Putamen (tissue), 1 donor: ENCODE data around the gene CRNKL1.
"Not testable (repeated sequence)": the region's sequence is repeated elsewhere in the genome, so short reads cannot be mapped to it uniquely, and the experiment has no call there.

Source experiments
- DNase-seq: peaks from one replicate; pipeline ENCODE4 v3.0.0-alpha.2; 2016; ENCODE audit warnings: low spot score

Gene CRNKL1

DNA sequence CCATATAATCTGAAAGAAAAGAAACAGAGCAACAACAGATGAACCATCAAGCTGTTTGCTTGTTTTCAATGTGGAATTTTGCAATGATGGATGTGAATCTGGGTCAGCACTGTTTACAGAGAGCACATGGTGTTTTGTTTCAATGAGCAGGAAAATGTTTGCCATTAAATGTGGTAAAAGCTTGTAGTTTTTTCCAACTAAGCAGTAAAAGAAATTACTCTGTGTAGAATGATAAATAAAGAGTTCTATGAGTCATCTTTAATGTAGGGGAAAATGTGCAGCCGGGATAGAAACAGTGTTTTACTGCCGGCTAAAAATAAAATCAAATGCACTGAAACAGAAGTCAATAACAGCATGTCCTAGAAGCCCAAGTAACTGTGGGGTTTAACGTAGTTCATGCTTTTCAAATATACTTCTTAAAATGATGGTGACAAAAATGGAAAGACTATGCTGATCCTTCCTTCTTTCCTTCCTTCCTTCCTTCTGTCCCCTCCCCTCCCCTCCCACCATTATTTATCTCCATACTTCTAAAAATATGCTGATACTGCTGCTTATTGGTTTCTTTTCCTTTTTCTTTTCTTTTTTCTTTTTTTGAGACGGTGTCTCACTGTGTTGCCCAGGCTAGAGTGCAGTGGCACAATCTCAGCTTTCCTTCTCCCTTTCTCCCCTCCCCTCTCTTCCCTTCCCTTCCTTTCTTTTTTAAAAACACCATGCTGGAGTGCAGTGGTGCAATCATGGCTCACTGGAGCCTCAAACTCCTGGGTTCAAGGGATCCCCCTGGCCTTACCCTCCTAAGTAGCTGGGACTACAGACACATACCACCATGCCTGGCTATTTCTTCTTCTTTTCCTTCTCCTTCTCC, 41.4 kb downstream of the CRNKL1 start:
- no peak for DNase-seq

DNA sequence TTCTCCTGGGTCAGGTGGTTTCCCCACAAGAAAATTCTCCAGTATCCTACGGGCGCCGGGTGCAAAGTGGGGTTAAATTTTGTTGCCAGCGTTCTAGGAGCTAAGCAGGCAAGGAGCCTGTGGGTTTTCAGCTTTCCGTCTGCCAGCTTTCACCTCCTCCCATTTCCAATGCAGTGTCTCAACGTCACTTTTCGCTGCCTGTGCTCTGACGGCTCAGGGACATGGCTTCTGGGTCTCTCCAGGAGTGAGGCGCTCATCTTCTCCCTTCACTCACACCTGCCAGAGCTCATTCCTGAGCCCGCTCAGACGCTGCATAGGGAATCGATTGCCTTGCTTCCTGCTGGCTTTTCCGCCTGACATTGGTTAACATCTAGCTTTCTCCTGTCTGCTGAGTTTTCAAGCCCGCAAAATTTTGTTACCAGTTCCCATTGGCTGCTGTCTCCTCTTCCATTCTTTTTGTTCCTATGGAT, 42.4 kb downstream of the CRNKL1 start:
- peak; percentile 69 for DNase-seq

DNA sequence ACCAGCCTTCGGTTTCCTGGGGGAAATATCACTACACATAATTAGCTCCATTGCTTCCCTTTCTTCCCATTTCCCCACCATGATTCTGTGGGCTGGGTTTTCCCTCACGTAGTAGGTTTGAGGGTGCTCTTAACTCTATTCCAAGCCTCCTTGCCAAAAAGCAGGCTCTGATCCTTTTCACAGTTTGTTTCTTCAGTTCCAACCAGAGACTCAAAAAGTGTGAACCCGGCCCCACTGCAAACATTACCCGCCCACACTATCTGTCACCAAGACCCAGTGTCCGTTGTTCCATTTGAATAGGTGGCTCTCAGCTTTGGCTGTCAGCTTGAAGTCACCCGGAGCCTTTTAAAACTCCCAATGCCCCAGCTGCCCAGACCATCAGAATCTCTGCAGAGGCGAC, 46.9 kb downstream of the CRNKL1 start:
- no peak for DNase-seq

- not testable (repeated sequence) for DNase-seq
These were observed 48.3 kb downstream of the CRNKL1 start for GRCh38 chr20:20003955-20004322.

GRCh38 chr20:20003031-20003954, 49.0 kb downstream of the CRNKL1 start:
- peak; percentile 81 for DNase-seq

DNA sequence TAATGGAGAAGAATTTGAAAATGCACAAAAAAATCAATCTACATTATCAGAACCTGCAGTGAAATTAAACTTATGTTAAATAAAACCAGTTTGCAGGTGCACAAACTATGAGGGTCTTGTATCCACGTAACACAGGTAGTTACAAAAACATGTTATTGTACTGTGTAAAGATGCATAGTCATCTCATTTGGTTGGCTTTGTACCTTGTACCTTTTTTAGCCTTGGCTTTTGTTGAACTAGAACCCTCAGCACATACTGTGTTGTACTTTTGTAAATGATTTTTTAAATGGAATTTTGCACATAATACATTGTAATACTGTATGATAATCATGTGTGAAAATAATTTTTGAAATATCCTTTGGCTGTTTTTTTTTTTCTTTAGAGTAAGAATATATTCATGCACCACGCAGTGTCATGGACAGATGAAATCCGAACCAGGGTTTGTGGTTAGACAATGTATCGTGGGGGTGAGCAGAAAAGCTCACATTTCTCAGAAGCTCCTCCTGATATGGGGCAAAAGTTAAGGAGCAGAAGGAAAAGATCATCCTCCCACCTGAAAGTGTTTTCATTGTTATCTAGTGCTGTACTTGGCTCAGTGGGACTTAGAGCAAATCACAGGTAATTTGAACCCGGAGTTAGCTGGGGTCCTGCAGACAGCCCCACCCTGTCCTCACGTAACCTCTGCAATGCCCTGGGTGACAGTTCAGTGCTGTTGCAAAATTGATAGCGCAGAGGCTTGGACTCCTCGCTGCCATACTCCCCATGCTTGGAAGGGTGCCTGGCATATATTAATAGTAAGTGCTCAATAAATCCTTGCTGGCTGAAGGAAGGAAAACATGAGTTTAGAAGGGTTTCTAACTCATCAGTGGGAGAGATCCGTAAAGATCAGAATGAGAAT, 49.9 kb downstream of the CRNKL1 start:
- no peak for DNase-seq

- no peak for DNase-seq
These were observed 51.9 kb downstream of the CRNKL1 start for GRCh38 chr20:20000211-20000968.

DNA sequence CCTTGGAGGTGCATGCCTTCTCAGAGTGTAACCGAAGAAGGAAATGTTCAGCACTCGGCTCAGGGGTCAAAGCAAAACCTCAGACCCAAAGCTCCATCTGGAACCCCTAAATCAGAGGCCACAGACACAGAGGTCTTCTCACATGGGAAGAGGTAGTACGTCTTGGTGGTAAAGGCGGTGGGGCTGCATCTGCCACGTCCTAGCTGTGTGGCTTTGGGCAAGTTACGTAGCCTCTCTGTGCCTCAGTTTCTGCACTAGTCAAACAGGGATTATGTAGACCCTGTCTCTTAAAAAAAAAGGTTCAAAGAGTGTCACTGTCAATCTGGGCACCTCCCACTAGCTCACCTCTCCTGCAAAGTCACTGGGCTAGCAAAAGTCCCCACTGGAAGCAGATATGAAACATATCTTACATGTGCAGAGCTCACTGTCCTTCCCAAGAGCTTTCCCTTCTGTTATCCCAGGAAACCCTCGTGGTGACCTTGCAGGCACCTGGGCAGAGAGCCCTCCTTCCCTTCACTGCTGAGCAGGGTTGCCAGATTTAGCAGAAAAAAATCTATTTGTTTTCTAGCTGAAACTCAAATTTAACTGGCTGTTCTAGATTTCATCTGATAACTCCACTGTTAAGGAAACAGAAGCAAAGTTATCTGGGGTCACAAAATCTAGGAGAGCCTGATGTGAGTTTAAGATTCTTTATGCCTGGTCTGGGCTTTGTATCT, 53.1 kb downstream of the CRNKL1 start:
- DNase-seq, result no peak

DNA sequence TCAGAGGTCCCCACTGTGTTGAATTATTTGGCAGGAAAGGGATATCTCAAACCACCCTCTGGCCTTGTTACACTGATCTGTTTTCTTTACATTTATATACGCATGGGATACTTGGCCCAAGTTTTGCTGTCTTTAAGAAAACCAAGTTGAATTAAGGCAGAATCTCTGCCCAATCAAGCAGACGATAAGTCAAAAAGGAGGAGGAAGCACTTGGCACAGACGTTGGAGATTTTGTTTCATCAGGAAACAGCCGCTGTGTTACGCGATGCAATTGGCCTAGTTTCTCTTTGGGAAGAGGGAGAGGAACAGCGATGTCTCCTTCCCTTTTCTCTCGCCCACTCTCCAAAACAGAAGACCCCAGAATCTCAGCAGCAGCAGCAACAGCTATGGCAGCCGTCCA, 55.3 kb downstream of the CRNKL1 start:
- no peak for DNase-seq

DNA sequence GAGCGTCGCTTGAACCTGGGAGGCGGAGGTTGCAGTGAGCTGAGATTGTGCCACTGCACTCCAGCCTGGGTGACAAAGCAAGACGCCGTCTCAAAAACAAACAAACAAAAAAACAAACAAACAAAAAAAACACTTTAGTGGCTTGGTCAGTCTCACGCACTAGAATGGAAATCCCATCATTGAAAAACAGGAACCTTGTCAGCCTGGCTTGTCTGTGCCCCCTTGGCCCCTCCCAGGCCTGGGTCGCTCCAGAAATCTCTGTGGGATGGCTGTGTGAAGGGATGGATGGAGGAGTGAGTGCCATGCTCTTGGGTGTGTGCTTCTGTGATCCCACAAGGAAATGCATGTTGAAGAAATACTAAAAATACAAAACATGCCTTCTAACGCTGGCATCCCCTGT, 56.0 kb downstream of the CRNKL1 start:
- DNase-seq, result no peak

DNA sequence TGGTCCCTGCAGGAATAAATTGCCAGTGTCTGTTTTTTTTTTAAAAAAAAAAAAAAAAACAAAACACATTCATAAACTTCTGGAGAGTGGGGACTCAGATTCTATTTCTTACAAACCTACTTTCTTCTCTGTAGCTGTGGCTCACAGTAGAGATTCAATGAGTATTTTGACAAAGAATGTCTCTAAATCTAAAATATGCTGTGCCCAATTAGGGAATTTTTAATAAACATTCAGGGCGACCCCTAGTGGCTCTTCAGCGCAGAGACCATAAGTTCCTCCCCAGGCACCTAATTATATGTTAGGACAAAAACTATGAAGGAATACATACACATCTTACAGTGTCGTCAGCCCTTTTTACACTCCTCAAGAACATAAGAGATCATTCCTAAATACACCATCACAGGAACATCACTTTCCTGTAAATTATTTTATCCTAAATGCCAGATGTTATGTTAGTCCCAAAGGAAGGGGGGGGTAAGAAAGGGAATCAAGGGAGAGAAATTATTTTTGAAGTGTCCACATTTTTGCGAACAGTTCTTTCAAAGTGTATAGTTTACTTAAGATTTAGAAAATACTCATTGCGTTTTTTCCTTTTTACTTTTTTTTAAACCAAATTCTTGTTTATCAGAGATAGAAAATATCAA, 56.9 kb downstream of the CRNKL1 start:
- DNase-seq, result no peak

DNA sequence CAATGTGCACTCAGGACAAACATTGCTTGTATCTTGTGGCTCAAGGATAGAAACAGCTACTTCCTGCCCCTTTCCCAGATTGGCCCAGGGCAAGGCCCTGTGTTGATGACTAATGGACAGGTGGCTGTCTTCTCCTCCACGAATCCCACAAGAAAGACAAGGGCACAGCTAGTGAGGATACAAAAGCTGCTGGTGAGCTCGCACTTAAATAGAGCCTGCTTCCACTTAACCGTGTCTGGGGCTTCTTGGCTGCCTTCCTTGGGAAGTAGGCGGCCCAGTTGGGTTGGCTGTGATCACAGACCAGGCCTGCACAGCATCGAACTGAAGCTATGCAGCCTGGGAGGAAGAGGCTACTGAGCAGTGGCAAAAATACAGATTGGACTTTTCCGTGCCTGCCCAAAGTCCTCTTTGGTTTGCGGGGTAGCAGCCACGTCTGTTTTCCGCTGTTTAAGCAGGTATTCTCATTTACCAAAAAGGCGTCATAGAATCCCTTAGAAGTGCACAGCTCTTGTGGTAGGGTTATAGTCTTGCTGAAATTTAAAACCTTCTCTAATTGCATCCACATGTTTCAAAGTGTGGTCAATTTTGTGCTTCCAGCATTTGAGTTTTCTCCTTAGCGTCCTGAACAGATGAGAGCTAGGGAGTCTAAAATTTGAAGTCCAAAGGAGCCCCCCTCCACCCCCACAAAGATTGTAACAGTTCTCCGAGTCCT, 58.2 kb downstream of the CRNKL1 start:
- no peak for DNase-seq

GRCh38 chr20:19992996-19993908, 59.0 kb downstream of the CRNKL1 start:
- no peak for DNase-seq

DNA sequence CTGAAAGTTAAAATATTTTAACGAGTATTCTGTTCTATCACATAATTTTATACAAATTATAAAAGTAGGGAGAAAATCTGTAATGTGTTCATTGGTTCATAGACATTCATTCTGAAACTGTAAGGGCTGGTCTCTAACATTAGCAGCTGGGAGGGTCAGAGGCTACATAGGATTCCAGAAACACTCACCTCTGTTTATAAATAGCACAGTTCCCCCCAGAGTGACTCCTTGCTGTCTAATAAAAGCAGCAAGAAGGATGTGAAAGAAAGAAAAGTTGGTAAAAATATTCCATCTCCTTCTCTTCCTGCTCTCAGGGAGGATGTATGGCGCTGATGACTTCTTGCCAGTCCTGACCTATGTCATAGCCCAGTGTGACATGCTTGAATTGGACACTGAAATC, 60.4 kb downstream of the CRNKL1 start:
- DNase-seq, result no peak

DNA sequence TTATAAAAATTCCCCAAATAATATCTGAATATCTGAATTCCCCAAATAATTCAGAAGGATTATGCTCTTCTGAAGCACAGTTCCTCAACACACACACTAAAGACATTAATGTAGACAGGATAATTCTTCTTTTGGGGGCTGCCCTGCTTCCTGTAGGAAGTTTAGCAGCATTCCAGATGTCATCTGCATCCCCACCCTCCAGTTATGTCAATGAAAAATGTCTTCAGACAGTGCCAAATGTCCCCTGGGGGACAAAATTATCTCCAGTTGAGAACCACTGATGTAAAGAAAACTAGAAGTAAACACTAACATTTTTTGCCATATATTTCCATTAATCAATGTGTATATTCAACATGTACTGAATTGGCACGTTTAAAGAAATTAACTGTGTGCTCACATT, 61.0 kb downstream of the CRNKL1 start:
- no peak for DNase-seq

DNA sequence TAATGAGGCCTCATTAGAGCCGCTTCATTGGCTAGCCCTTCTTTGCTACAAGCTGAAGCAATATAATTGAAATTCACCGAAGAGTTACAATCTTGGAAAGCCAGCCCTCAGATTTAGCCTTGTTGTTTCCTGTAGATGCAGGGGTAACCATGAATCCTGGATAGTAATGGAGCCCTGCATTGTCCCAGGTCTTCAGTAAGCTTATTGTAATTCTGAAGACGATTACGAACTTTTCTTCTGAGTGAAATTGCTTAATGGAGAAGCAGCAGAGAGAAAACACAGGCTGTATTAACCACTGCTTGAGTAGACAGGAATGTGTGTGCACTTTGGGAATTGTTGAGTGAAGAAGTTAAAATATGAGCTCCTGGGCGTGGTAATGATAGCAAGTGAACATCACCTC, 61.4 kb downstream of the CRNKL1 start:
- DNase-seq, result no peak

DNA sequence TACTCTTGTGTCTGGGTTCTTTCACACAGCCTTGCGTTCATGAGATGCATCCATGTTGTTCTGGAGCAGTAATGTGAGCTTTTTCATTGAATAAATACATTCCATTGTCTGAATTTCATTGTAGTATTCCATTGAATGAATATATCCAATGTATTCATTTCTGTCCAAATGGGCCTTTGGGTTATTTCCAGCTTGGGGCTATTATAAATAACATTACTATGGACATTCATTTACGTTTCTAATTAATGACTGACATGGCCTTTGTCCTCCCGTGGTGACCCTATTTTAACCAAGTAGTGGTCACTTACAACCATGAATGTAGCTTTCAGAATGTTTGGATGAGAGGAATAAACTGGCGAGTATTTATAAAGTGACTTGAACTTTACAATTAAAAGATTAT, 65.2 kb downstream of the CRNKL1 start:
- no peak for DNase-seq

DNA sequence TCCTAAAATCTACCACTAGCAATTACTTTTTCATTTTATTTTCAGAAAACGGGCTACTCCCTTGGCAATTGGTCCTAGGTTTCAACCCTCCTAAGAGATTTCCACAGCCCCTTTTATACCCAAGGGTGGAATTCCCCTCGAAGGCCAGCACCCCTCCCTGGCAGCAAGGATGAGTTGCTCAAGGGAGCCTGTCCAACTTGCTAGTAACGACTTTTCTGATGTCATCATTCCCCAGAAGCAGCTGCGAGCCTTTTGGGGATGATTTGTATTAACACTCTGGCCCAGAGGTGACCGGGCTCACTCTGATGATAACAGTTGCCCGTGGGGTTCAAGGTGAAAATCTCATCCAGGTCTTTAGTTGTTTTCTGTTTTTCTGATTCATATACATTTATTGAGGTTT, 65.8 kb downstream of the CRNKL1 start:
- DNase-seq, result no peak
